GM12872 (cell line): ENCODE measurements around the gene BMP8B.

Source experiments
- CTCF ChIP-seq: IDR thresholded peaks from 3 replicates; pipeline ENCODE4 v1.5.1; 2011; ENCODE audit warnings: low read depth, mild to moderate bottlenecking, low read length, moderate library complexity; ENCODE audit not compliant: insufficient read depth

The BMP8B gene

GRCh38 chr1:39788758-39789570 lies at the start of gene BMP8B:
Gene BMP8B, minus strand, starts transcription at chr1:39788865. Its CDS starts 380 bp downstream, at chr1:39788485.
- TF ChIP-seq CTCF: no peak

- no peak for TF ChIP-seq CTCF
These were observed 48.0 kb upstream of the BMP8B start for GRCh38 chr1:39836595-39837110.

GRCh38 chr1:39835935-39836594 lies 47.4 kb upstream of the BMP8B start:
- no peak for TF ChIP-seq CTCF

- TF ChIP-seq CTCF: no peak
These were observed 46.4 kb upstream of the BMP8B start for GRCh38 chr1:39835110-39835509.

GRCh38 chr1:39833621-39834385 lies 45.1 kb upstream of the BMP8B start:
- TF ChIP-seq CTCF: no peak

- no peak for TF ChIP-seq CTCF
These were observed 44.5 kb upstream of the BMP8B start for GRCh38 chr1:39833121-39833520.

GRCh38 chr1:39832294-39832693 lies 43.6 kb upstream of the BMP8B start:
- no peak for TF ChIP-seq CTCF
